HT1080 (cell line): ENCODE data around the gene NIT2. TPM values are rescaled to one million over a fixed set of nuclear protein-coding genes. Genes with fewer than 3 reads are reported as not detected.
"Not testable (repeated sequence)": the region's sequence is repeated elsewhere in the genome, so short reads cannot be mapped to it uniquely, and the experiment has no call there.

ENCODE experiments used
- DNase-seq: peaks from one replicate; pipeline ENCODE4 v3.0.0-alpha.2; 2015; ENCODE audit warnings: low read depth
- total RNA-seq: library from RNA; depleted of rRNA; stranded (reverse); fragments of >200 nt; shearing (Covaris generic); gene quantifications from 2 replicates; pipeline ENCODE4 v1.2.3, GENCODE V29; 2014

Gene NIT2
- total RNA-seq, 1 experiment from 2014 or later = 43.3 TPM

- DNase-seq = not testable (repeated sequence)
Observed at GRCh38 chr3:100336229-100336628, 1.7 kb downstream of the NIT2 start.

- DNase-seq = no peak
Observed at GRCh38 chr3:100338911-100339310, 4.4 kb downstream of the NIT2 start.

GRCh38 chr3:100339786-100340185 is 5.2 kb downstream of the NIT2 start:
- DNase-seq = no peak

- no peak for DNase-seq
Observed at GRCh38 chr3:100340527-100340926, 6.0 kb downstream of the NIT2 start.

GRCh38 chr3:100348727-100349126 is 14.2 kb downstream of the NIT2 start:
- DNase-seq = no peak

- DNase-seq = not testable (repeated sequence)
Observed at GRCh38 chr3:100351770-100352169, 17.2 kb downstream of the NIT2 start.

GRCh38 chr3:100352296-100353231 is 18.0 kb downstream of the NIT2 start:
- DNase-seq = no peak

- DNase-seq = no peak
Observed at GRCh38 chr3:100354850-100355249, 20.3 kb downstream of the NIT2 start.

- no peak for DNase-seq
Observed at GRCh38 chr3:100358413-100358812, 23.9 kb downstream of the NIT2 start.

- no peak for DNase-seq
Observed at GRCh38 chr3:100359035-100359434, 24.5 kb downstream of the NIT2 start.

GRCh38 chr3:100360757-100361496 is 26.4 kb downstream of the NIT2 start:
- no peak for DNase-seq

- no peak for DNase-seq
Observed at GRCh38 chr3:100361897-100362296, 27.3 kb downstream of the NIT2 start.

- no peak for DNase-seq
Observed at GRCh38 chr3:100364421-100364820, 29.9 kb downstream of the NIT2 start.

GRCh38 chr3:100366424-100366823 is 31.9 kb downstream of the NIT2 start:
- DNase-seq = no peak

- no peak for DNase-seq
Observed at GRCh38 chr3:100368441-100368840, 33.9 kb downstream of the NIT2 start.

- DNase-seq = no peak
Observed at GRCh38 chr3:100370756-100371155, 36.2 kb downstream of the NIT2 start.

- DNase-seq = no peak
Observed at GRCh38 chr3:100374521-100374920, 40.0 kb downstream of the NIT2 start.

- no peak for DNase-seq
Observed at GRCh38 chr3:100376301-100376700, 41.7 kb downstream of the NIT2 start.

- no peak for DNase-seq
Observed at GRCh38 chr3:100384733-100385525, 50.4 kb downstream of the NIT2 start.

- DNase-seq = no peak
Observed at GRCh38 chr3:100386437-100387074, 52.0 kb downstream of the NIT2 start.

GRCh38 chr3:100389025-100389424 is 54.5 kb downstream of the NIT2 start:
- no peak for DNase-seq
